MCF 10A (cell line): ENCODE measurements around the gene ABCD2. TPM values are rescaled to one million over a fixed set of nuclear protein-coding genes. Genes with fewer than 3 reads are reported as not detected.

Source experiments
- BruUV-seq: library from RNA; stranded (reverse); fragments of 400-500 nt; replicated peaks from 2 replicates; lab custom pipeline; 2021; lab: Mats Ljungman, UMichigan
- CTCF ChIA-PET: fragments of 300-600 bp; sonication (Branson Sonifier 250); formaldehyde crosslinking; extraction: SDS; loops from one replicate; lab custom pipeline; 2021; ENCODE audit warnings: antibody characterized with exemption, inconsistent platforms; lab: Yijun Ruan, JAX
- POLR2A ChIA-PET: fragments of 300-600, 350-650 bp; sonication (Branson Sonifier 250); formaldehyde crosslinking; extraction: SDS; loops from one replicate; lab custom pipeline; 2020; ENCODE audit warnings: antibody characterized with exemption, inconsistent platforms; lab: Yijun Ruan, JAX
- DNase-seq: peaks from one replicate; pipeline ENCODE4 v3.0.0-alpha.2; 2018; ENCODE audit not compliant: unreplicated experiment
- H3K27ac Mint-ChIP-seq: one replicate; pipeline ENCODE4 v1.8.0; 2022; ENCODE audit warnings: mild to moderate bottlenecking, low read depth, mixed read lengths; ENCODE audit not compliant: unreplicated experiment
- H3K27me3 Mint-ChIP-seq: one replicate; pipeline ENCODE4 v1.8.0; 2022; ENCODE audit warnings: mixed read lengths; ENCODE audit not compliant: insufficient read depth, unreplicated experiment
- H3K36me3 Mint-ChIP-seq: one replicate; pipeline ENCODE4 v1.8.0; 2022; ENCODE audit warnings: mild to moderate bottlenecking, moderate library complexity, mixed read lengths; ENCODE audit not compliant: insufficient read depth, unreplicated experiment
- H3K4me1 Mint-ChIP-seq: one replicate; pipeline ENCODE4 v1.8.0; 2022; ENCODE audit warnings: mixed read lengths; ENCODE audit not compliant: insufficient read depth, unreplicated experiment
- H3K4me3 Mint-ChIP-seq: one replicate; pipeline ENCODE4 v1.8.0; 2022; ENCODE audit warnings: mild to moderate bottlenecking, moderate library complexity, mixed read lengths; ENCODE audit not compliant: unreplicated experiment
- H3K9me3 Mint-ChIP-seq: one replicate; pipeline ENCODE4 v1.8.0; 2022; ENCODE audit warnings: mixed read lengths; ENCODE audit not compliant: unreplicated experiment
- CTCF ChIP-seq: fragments of 200-600 bp; IDR thresholded peaks from one replicate; pipeline ENCODE4 v1.8.0; 2022; ENCODE audit warnings: antibody characterized with exemption, mild to moderate bottlenecking; ENCODE audit not compliant: unreplicated experiment
- intact Hi-C: fragments of 100-400 bp; cut with micrococcal nuclease; formaldehyde crosslinking; loops from 2 replicates; pipeline ENCODE4 v1.14.1; 2022
- total RNA-seq: library from RNA; stranded (reverse); gene quantifications from 2 replicates; pipeline ENCODE4 v1.2.3, GENCODE V29; 2022

Gene ABCD2
- total RNA-seq, 1 experiment from 2014 or later = 0.42 TPM

GRCh38 chr12:39622306-39622705 lies 2.7 kb upstream of the ABCD2 start:
- no peaks in the 10 kb centered on the region for H3K36me3 Mint-ChIP-seq
- no TSS peak for BruUV-seq
- intact Hi-C loops = no loop called here
- H3K27ac Mint-ChIP-seq = no peak overlapping the region
- DNase-seq = no peak
- no peaks in the 10 kb centered on the region for H3K9me3 Mint-ChIP-seq
- CTCF ChIA-PET = interaction anchor here (1.3 to 2.2 kb wide), 2 partner anchors 67 to 305 kb away, joined by 3 to 4 read pairs; no protein-coding TSS in a partner anchor
- H3K4me3 Mint-ChIP-seq = no peak overlapping the region
- TF ChIP-seq CTCF = no peak
- H3K4me1 Mint-ChIP-seq = no peaks in the 10 kb centered on the region
- POLR2A ChIA-PET = interaction anchor here (1.6 to 2.0 kb wide), 2 partner anchors 17 to 180 kb away, joined by 3 to 5 read pairs; partner anchors contain the start of gene KIF21A
- H3K27me3 Mint-ChIP-seq = no peaks in the 10 kb centered on the region

GRCh38 chr12:39621670-39622069 lies 2.1 kb upstream of the ABCD2 start:
- intact Hi-C loops = no loop called here
- no peak overlapping the region for H3K27ac Mint-ChIP-seq
- H3K4me3 Mint-ChIP-seq = no peak overlapping the region
- ChIA-PET POLR2A (interaction anchor here (1.6 to 2.0 kb wide), 2 partner anchors 17 to 179 kb away, joined by 3 to 5 read pairs; partner anchors contain the start of gene KIF21A), CTCF (interaction anchor here (0.5 to 2.2 kb wide), 3 partner anchors 68 to 304 kb away, joined by 3 to 4 read pairs (median 4); no protein-coding TSS in a partner anchor)
- H3K27me3 Mint-ChIP-seq = no peaks in the 10 kb centered on the region
- no peaks in the 10 kb centered on the region for H3K36me3 Mint-ChIP-seq
- H3K9me3 Mint-ChIP-seq = no peaks in the 10 kb centered on the region
- no peak for DNase-seq
- BruUV-seq = no TSS peak
- H3K4me1 Mint-ChIP-seq = no peaks in the 10 kb centered on the region
- TF ChIP-seq CTCF = no peak

- no peaks in the 10 kb centered on the region for H3K4me1 Mint-ChIP-seq
- CTCF ChIA-PET = interaction anchor here (0.7 to 2.1 kb wide), 13 partner anchors 10 to 1600 kb away, joined by 3 to 17 read pairs (median 7); no protein-coding TSS in a partner anchor
- POLR2A ChIA-PET = interaction anchor here (0.7 to 2.0 kb wide), 11 partner anchors 9 to 201 kb away, joined by 3 to 23 read pairs (median 4); partner anchors contain the start of gene KIF21A
- H3K27ac Mint-ChIP-seq = no peak overlapping the region
- no peak for TF ChIP-seq CTCF
- no peaks in the 10 kb centered on the region for H3K9me3 Mint-ChIP-seq
- H3K4me3 Mint-ChIP-seq = no peak overlapping the region
- intact Hi-C loops = no loop called here
- no TSS peak for BruUV-seq
- H3K36me3 Mint-ChIP-seq = no peaks in the 10 kb centered on the region
- H3K27me3 Mint-ChIP-seq = no peaks in the 10 kb centered on the region
- no peak for DNase-seq
Measured at GRCh38 chr12:39620659-39621658, 1.4 kb upstream of the ABCD2 start.

- intact Hi-C loops = loop anchor here (1.0 to 5.0 kb wide), 2 partner anchors 177 to 254 kb away; partner anchors contain the start of gene KIF21A
- H3K4me1 Mint-ChIP-seq = no peaks in the 10 kb centered on the region
Measured at GRCh38 chr12:39619316-39619659, 315 bp downstream of the ABCD2 start.

More at GRCh38 chr12:39619316-39619659, 315 bp downstream of the ABCD2 start:
- ChIA-PET CTCF (interaction anchor here (0.7 to 2.1 kb wide), 23 partner anchors 8 to 301 kb away, joined by 3 to 17 read pairs (median 5); partner anchors contain the start of gene KIF21A), POLR2A (interaction anchor here (0.9 to 1.9 kb wide), 6 partner anchors 12 to 72 kb away, joined by 3 to 23 read pairs (median 6); no protein-coding TSS in a partner anchor)
- H3K27ac Mint-ChIP-seq = no peak overlapping the region
- H3K4me3 Mint-ChIP-seq = no peak overlapping the region
- no peaks in the 10 kb centered on the region for H3K36me3 Mint-ChIP-seq
- H3K27me3 Mint-ChIP-seq = no peaks in the 10 kb centered on the region
- BruUV-seq = no TSS peak
- no peak for TF ChIP-seq CTCF
- H3K9me3 Mint-ChIP-seq = no peaks in the 10 kb centered on the region
- DNase-seq = no peak
